HPDE6-E6E7 (cell line): ENCODE measurements around the gene ANKRD13A.
A peak's percentile ranks its signal among the peaks of the same experiment; 100 is the strongest.
"Not testable (repeated sequence)": the region's sequence is repeated elsewhere in the genome, so short reads cannot be mapped to it uniquely, and the experiment has no call there.

Experiments used
- DNase-seq: peaks from one replicate; pipeline ENCODE4 v3.0.0; 2011; ENCODE audit warnings: missing footprints; ENCODE audit errors: extremely low spot score

ANKRD13A gene

GRCh38 chr12:109983432-109984142 is 15.6 kb upstream of the ANKRD13A start:
- DNase-seq, result no peak

GRCh38 chr12:109986236-109986635 is 13.0 kb upstream of the ANKRD13A start:
- not testable (repeated sequence) for DNase-seq

- DNase-seq, result no peak
Observed at GRCh38 chr12:109987615-109988014, 11.6 kb upstream of the ANKRD13A start.

- DNase-seq, result no peak
Observed at GRCh38 chr12:109988274-109988673, 11.0 kb upstream of the ANKRD13A start.

- DNase-seq, result no peak
Observed at GRCh38 chr12:109988903-109989302, 10.3 kb upstream of the ANKRD13A start.

GRCh38 chr12:109989380-109989779 is 9.8 kb upstream of the ANKRD13A start:
- DNase-seq, result no peak

GRCh38 chr12:109991586-109991985 is 7.6 kb upstream of the ANKRD13A start:
- DNase-seq, result no peak

GRCh38 chr12:109993091-109993490 is 6.1 kb upstream of the ANKRD13A start:
- no peak for DNase-seq

GRCh38 chr12:109994401-109995175 is 4.6 kb upstream of the ANKRD13A start:
- DNase-seq, result no peak

- DNase-seq, result no peak
Observed at GRCh38 chr12:109995361-109995685, 3.9 kb upstream of the ANKRD13A start.

- peak; percentile 82 for DNase-seq
Observed at GRCh38 chr12:109995686-109996482, 3.3 kb upstream of the ANKRD13A start, which contains the start of gene GIT2. GIT2 (minus strand) TSS chr12:109996368; CDS start chr12:109996224, 144 bp downstream.

- no peak for DNase-seq
Observed at GRCh38 chr12:109996483-109996853, 2.8 kb upstream of the ANKRD13A start.

- DNase-seq, result no peak
Observed at GRCh38 chr12:109997393-109997792, 1.8 kb upstream of the ANKRD13A start.

- DNase-seq, result no peak
Observed at GRCh38 chr12:109998241-109998903, 858 bp upstream of the ANKRD13A start.

- no peak for DNase-seq
Observed at GRCh38 chr12:109999649-109999971, 380 bp downstream of the ANKRD13A start.

- no peak for DNase-seq
Observed at GRCh38 chr12:109999983-110000505, 814 bp downstream of the ANKRD13A start.

GRCh38 chr12:110001596-110001995 is 2.4 kb downstream of the ANKRD13A start:
- peak; percentile 57 for DNase-seq

GRCh38 chr12:110002676-110003515 is 3.7 kb downstream of the ANKRD13A start:
- no peak for DNase-seq

GRCh38 chr12:110004598-110004997 is 5.4 kb downstream of the ANKRD13A start:
- DNase-seq, result no peak

GRCh38 chr12:110005319-110005973 is 6.2 kb downstream of the ANKRD13A start:
- DNase-seq, result no peak
